Breast epithelium (tissue), 4 donors: ENCODE results near the gene ERGIC1. TPM values are rescaled to one million over a fixed set of nuclear protein-coding genes. Genes with fewer than 3 reads are reported as not detected.

Experiments used
- DNase-seq, 2 donors: peaks; one replicate each; pipeline ENCODE4 v3.0.0-alpha.2; 2019; ENCODE audit warnings: low spot score in 2 of 2
- H3K27ac ChIP-seq, 2 donors: fragments of 200-600 bp; sonication (generic) in 1 of 2; one replicate each; pipeline ENCODE4 v1.5.1; 2016 to 2019; ENCODE audit warnings: mild to moderate bottlenecking in 1 of 2
- H3K27me3 ChIP-seq, 2 donors: fragments of 200-600 bp; sonication (generic) in 1 of 2; one replicate each; pipeline versions ENCODE4 v1.5.1 to v1.6.0; 2017 to 2019; ENCODE audit warnings: control low read depth in 1 of 2, mild to moderate bottlenecking in 1 of 2
- H3K36me3 ChIP-seq: fragments of 200-600 bp; one replicate; pipeline ENCODE4 v1.5.1; 2019
- H3K4me1 ChIP-seq, 2 donors: fragments of 200-600 bp; sonication (generic); one replicate each; pipeline ENCODE4 v1.5.1; 2016 to 2019; ENCODE audit warnings: control low read depth in 1 of 2
- H3K4me3 ChIP-seq, 3 donors: fragments of 200-600 bp; sonication (generic); 1 replicate in 2 of 3; 2 replicates in 1 of 3; pipeline ENCODE4 v1.5.1; 2016 to 2019; ENCODE audit warnings: mild to moderate bottlenecking in 3 of 3, moderate library complexity in 2 of 3
- H3K9me3 ChIP-seq, 2 donors: fragments of 200-600 bp; sonication (generic) in 1 of 2; one replicate each; pipeline ENCODE4 v1.5.1; 2016 to 2019; ENCODE audit warnings: control low read depth in 1 of 2
- POLR2A ChIP-seq: fragments of 450-650 bp; IDR thresholded peaks from one replicate; pipeline ENCODE4 v1.6.1; 2016; ENCODE audit warnings: antibody characterized with exemption, mild to moderate bottlenecking, moderate library complexity
- POLR2AphosphoS5 ChIP-seq, 3 donors: sonication (generic); formaldehyde crosslinking; IDR thresholded peaks; one replicate each; pipeline ENCODE4 v1.6.1; 2017; ENCODE audit warnings: antibody characterized with exemption in 3 of 3
- intact Hi-C: fragments of 100-400 bp; cut with DNase I; formaldehyde crosslinking; loops from one replicate; pipeline ENCODE4 v1.15.1; 2023; ENCODE audit warnings: low total_unique reads
- total RNA-seq, 3 donors: library from RNA; depleted of rRNA; stranded (reverse); fragments of >200 nt; gene quantifications; one replicate each; pipeline ENCODE4 v1.1.0, GENCODE V29; 2016
- TF ChIP-seq, protein P1 (sequence below), 3 donors: fragments of 450-650 bp; IDR thresholded peaks; one replicate each; pipeline ENCODE4 v1.5.1; 2016 to 2017; ENCODE audit warnings: antibody characterized with exemption in 3 of 3, mild to moderate bottlenecking in 3 of 3, moderate library complexity in 3 of 3

ERGIC1 gene
- total RNA-seq, 3 donors from 2014 or later, result 86.6 to 139 (median 95.2) TPM

DNA sequence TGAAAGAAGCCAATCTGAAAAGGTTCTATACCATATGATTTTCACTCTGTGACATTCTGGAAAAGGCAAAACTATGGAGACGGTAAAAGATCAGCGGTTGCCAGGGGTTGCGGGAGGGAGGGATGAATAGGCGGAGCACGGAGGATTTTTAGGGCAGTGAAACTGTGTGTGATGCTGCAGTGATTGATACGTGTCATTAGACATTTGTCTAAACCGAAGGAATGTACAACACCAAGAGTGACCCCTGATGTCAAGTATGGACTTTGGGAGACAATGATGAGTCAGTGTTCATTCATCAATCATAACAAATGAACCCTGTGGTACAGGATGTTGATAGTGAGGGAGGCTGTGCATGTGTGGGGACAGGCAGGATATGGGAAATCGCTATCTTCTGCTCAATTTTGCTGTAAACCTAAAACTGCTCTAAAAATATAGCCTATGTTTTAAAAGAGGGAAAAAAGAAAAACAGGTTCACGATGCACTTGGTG lies 34.4 kb downstream of the ERGIC1 start:
- TF ChIP-seq, protein P1, sequence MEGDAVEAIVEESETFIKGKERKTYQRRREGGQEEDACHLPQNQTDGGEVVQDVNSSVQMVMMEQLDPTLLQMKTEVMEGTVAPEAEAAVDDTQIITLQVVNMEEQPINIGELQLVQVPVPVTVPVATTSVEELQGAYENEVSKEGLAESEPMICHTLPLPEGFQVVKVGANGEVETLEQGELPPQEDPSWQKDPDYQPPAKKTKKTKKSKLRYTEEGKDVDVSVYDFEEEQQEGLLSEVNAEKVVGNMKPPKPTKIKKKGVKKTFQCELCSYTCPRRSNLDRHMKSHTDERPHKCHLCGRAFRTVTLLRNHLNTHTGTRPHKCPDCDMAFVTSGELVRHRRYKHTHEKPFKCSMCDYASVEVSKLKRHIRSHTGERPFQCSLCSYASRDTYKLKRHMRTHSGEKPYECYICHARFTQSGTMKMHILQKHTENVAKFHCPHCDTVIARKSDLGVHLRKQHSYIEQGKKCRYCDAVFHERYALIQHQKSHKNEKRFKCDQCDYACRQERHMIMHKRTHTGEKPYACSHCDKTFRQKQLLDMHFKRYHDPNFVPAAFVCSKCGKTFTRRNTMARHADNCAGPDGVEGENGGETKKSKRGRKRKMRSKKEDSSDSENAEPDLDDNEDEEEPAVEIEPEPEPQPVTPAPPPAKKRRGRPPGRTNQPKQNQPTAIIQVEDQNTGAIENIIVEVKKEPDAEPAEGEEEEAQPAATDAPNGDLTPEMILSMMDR (IDR thresholded peaks at IDR 0.05), result no peak
- TF ChIP-seq POLR2AphosphoS5 (IDR thresholded peaks at IDR 0.05) (no peak), POLR2A (no peak)
- H3K27me3 ChIP-seq, result no peaks in the 10 kb centered on the region
- no peaks in the 10 kb centered on the region for H3K9me3 ChIP-seq
- peak overlapping the region in 1 of 3 donors; percentile 34 for H3K4me3 ChIP-seq
- H3K27ac ChIP-seq, result peak overlapping the region; percentile 88 to 93
- peaks cover 3 to 48% of the 10 kb centered on the region in 2 donors for H3K4me1 ChIP-seq
- DNase-seq, result no peak
- intact Hi-C loops, result loop anchor here (10.0 kb wide), 1 partner anchor 94 kb away; the partner anchor contains the start of gene DUSP1
- H3K36me3 ChIP-seq, result no peaks in the 10 kb centered on the region

DNA sequence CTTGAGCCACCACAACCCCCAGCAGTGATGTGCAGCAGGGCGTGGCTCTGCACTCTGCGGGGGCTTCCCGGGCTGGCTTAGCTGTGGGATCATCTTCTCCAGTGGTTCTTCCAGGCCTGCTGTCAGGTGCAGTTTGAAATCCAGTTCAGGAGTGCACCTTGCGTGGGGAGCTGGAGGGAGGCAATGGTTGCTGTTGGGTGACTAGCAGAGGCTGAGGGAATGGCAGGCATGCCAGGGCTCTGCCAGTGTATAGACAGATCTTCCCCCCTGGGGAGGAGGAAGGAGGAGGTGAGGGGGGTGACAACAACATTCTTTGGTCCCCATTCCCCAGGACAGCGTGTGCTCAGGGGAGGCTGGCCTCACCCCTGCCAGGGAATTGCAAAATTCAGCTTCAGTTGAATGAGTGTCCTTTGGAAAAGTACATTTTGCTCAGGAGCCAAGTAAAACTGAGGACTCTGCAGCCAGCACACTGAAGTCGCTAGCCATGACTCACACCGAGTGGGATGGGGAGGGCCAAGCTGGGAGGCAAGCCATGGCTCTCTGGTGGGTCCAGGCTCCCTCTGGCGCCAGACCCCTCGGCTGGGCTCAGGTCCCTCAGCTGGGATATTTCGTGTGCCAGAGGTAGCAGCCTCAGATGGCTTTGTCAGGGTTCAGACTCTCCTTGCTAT lies 35.0 kb downstream of the ERGIC1 start:
- Histone ChIP-seq H3K36me3 (no peaks in the 10 kb centered on the region), H3K9me3 (no peaks in the 10 kb centered on the region), H3K27ac (peak overlapping the region; percentile 88 to 93), H3K4me3 (peak overlapping the region in 1 of 3 donors; percentile 34), H3K4me1 (peaks cover 3 to 51% of the 10 kb centered on the region in 2 donors), H3K27me3 (no peaks in the 10 kb centered on the region)
- TF ChIP-seq POLR2AphosphoS5 (IDR thresholded peaks at IDR 0.05), result peak; percentile 91 to 99 (median 99)
- no peak for TF ChIP-seq POLR2A
- TF ChIP-seq, protein P1 (IDR thresholded peaks at IDR 0.05), result peak in 2 of 3 donors; percentile 12 to 14
- peak; percentile 73 to 93 for DNase-seq
- intact Hi-C loops, result loop anchor here (10.0 kb wide), 1 partner anchor 94 kb away; the partner anchor contains the start of gene DUSP1

DNA sequence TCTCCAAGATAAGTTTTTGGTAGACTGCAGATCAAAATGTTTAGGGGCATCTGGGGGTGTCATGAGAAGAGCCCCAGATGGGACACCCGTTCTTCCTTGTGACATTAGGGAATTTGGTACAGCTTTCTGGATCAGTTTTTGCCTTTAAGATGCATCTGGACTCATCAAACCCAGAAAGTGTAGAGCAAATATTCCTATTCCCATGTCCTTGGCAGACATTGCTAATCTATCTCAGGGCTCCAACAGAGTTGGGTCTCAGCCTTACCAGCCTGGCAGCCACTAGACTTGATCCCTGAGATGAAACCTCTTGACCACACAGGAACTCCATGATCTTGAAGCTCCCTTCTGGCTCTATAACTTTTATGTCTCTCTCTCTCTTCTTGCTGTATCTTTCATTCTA lies 35.6 kb downstream of the ERGIC1 start:
- Histone ChIP-seq H3K4me3 (no peak overlapping the region), H3K4me1 (peaks cover 3 to 51% of the 10 kb centered on the region in 2 donors), H3K36me3 (no peaks in the 10 kb centered on the region), H3K27ac (peak overlapping the region; percentile 88 to 93), H3K9me3 (no peaks in the 10 kb centered on the region), H3K27me3 (no peaks in the 10 kb centered on the region)
- TF ChIP-seq POLR2A, result no peak
- TF ChIP-seq, protein P1 (IDR thresholded peaks at IDR 0.05), result no peak
- TF ChIP-seq POLR2AphosphoS5 (IDR thresholded peaks at IDR 0.05), result no peak
- no peak for DNase-seq
- intact Hi-C loops, result loop anchor here (10.0 kb wide), 1 partner anchor 95 kb away; the partner anchor contains the start of gene DUSP1

DNA sequence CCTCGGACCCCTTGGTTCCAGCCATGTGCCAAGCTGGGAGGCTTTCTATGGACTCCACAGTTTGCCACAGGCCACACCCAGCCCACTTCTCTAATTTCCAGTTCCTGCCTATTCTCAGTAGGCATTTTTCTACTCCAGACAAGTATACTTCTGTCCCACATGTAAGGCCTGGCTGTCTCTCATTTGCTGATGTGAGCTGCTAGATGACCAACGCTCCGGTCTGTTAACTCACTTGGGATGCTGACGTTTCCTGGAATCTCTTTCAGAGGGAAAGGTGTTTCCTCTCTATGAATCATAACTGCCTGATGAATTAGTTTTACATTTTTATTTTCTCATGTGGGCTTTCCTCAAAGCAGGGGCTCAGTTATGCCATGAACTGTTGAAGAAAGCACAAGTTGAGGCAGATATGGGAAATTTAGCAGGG lies 36.3 kb downstream of the ERGIC1 start:
- TF ChIP-seq POLR2AphosphoS5 (IDR thresholded peaks at IDR 0.05) (peak in 2 of 3 donors; percentile 13 to 61), POLR2A (no peak)
- TF ChIP-seq, protein P1 (IDR thresholded peaks at IDR 0.05), result no peak
- intact Hi-C loops, result no loop called here
- peak overlapping the region; percentile 88 to 93 for H3K27ac ChIP-seq
- no peaks in the 10 kb centered on the region for H3K27me3 ChIP-seq
- peak in 1 of 2 donors; percentile 39 for DNase-seq
- H3K4me3 ChIP-seq, result peak overlapping the region in 1 of 3 donors; percentile 24
- no peaks in the 10 kb centered on the region for H3K36me3 ChIP-seq
- H3K4me1 ChIP-seq, result peaks cover 3 to 51% of the 10 kb centered on the region in 2 donors
- no peaks in the 10 kb centered on the region for H3K9me3 ChIP-seq
